Caco-2 (cell line): Measurements from ENCODE around the gene RYR1. TPM values are rescaled to one million over a fixed set of nuclear protein-coding genes. Genes with fewer than 3 reads are reported as not detected.
"Not testable (repeated sequence)": the region's sequence is repeated elsewhere in the genome, so short reads cannot be mapped to it uniquely, and the experiment has no call there.

Experiments used
- BruUV-seq: library from RNA; stranded (reverse); fragments of 400-500 nt; replicated peaks from 2 replicates; lab custom pipeline; 2021; lab: Mats Ljungman, UMichigan
- CTCF ChIA-PET: fragments of 300-600 bp; sonication (Branson Sonifier 250); formaldehyde crosslinking; loops from one replicate; lab custom pipeline; 2022; ENCODE audit warnings: antibody characterized with exemption; lab: Charles Lee
- POLR2A ChIA-PET: fragments of 300-600 bp; sonication (Branson Sonifier 250); formaldehyde crosslinking; loops from one replicate; lab custom pipeline; 2022; ENCODE audit warnings: antibody characterized with exemption; lab: Charles Lee
- DNase-seq, 2 experiments: peaks; one replicate each; pipeline versions ENCODE4 v3.0.0 to v3.0.0-alpha.2; 2020 to 2022
- H3K27me3 ChIP-seq: replicated peaks from 2 replicates; pipeline ENCODE4 v1.6.0; 2011; ENCODE audit warnings: low read length; ENCODE audit not compliant: control insufficient read depth, insufficient read depth
- H3K36me3 ChIP-seq: 2 replicates; pipeline ENCODE4 v1.5.1; 2011; ENCODE audit warnings: low read length; ENCODE audit not compliant: control insufficient read depth, insufficient read depth
- H3K4me1 ChIP-seq: fragments of 250-450 bp; sonication (Bioruptor Pico); 2 replicates; pipeline ENCODE4 v1.5.1; 2020; ENCODE audit warnings: mild to moderate bottlenecking
- H3K4me3 ChIP-seq: 2 replicates; pipeline ENCODE4 v1.5.1; 2011; ENCODE audit warnings: low read depth, mild to moderate bottlenecking, control low read depth, low read length
- H3K9me3 ChIP-seq: fragments of 250-450 bp; sonication (Bioruptor Pico); 2 replicates; pipeline ENCODE4 v1.5.1; 2020; ENCODE audit warnings: mild to moderate bottlenecking, moderate library complexity
- H3K27ac Mint-ChIP-seq: one replicate; pipeline ENCODE4 v1.8.0; 2022; ENCODE audit warnings: mixed read lengths; ENCODE audit not compliant: unreplicated experiment
- H3K27me3 Mint-ChIP-seq: one replicate; pipeline ENCODE4 v1.8.0; 2022; ENCODE audit warnings: mixed read lengths; ENCODE audit not compliant: insufficient read depth, unreplicated experiment
- H3K36me3 Mint-ChIP-seq: one replicate; pipeline ENCODE4 v1.8.0; 2022; ENCODE audit warnings: mild to moderate bottlenecking, mixed read lengths; ENCODE audit not compliant: insufficient read depth, unreplicated experiment
- H3K4me1 Mint-ChIP-seq: one replicate; pipeline ENCODE4 v1.8.0; 2022; ENCODE audit warnings: low read depth, mixed read lengths; ENCODE audit not compliant: unreplicated experiment
- H3K4me3 Mint-ChIP-seq: one replicate; pipeline ENCODE4 v1.8.0; 2022; ENCODE audit warnings: mild to moderate bottlenecking, moderate library complexity, mixed read lengths; ENCODE audit not compliant: unreplicated experiment
- H3K9me3 Mint-ChIP-seq: one replicate; pipeline ENCODE4 v1.8.0; 2022; ENCODE audit warnings: mixed read lengths; ENCODE audit not compliant: unreplicated experiment
- CTCF ChIP-seq, 2 experiments: fragments of 200-600 bp in 1 of 2; IDR thresholded peaks; 1 replicate in 1 of 2; 2 replicates in 1 of 2; pipeline versions ENCODE4 v1.5.1 to v1.8.0; 2011 to 2022; ENCODE audit warnings: antibody characterized with exemption in 1 of 2, control low read depth in 1 of 2, inconsistent platforms in 1 of 2, low read depth in 1 of 2, low read length in 1 of 2, mild to moderate bottlenecking in 1 of 2, moderate library complexity in 1 of 2; ENCODE audit not compliant: insufficient read depth in 1 of 2, severe bottlenecking in 1 of 2, unreplicated experiment in 1 of 2
- intact Hi-C: fragments of 100-400 bp; cut with micrococcal nuclease; formaldehyde crosslinking; loops from one replicate; pipeline ENCODE4 v1.10.0; 2022; ENCODE audit not compliant: unreplicated experiment
- total RNA-seq: library from RNA; stranded (reverse); gene quantifications from 2 replicates; pipeline ENCODE4 v1.2.3, GENCODE V29; 2022

The RYR1 gene
- total RNA-seq, 1 experiment from 2014 or later: 5.6 TPM

GRCh38 chr19:38405276-38405675, 28.2 kb upstream of the RYR1 start:
- TF ChIP-seq CTCF (IDR thresholded peaks at IDR 0.05; ENCODE audit: insufficient read depth in 1 of 2, low read depth in 1 of 2, low read length in 1 of 2, severe bottlenecking in 1 of 2, unreplicated experiment in 1 of 2): no peak
- no peaks in the 10 kb centered on the region for H3K9me3 Mint-ChIP-seq
- peaks cover 10% of the 10 kb centered on the region; the same call in 1 of the 2 replicates for H3K4me1 ChIP-seq
- H3K4me3 ChIP-seq: no peak overlapping the region
- no peaks in the 10 kb centered on the region for H3K27me3 Mint-ChIP-seq
- DNase-seq: no peak
- no peaks in the 10 kb centered on the region for H3K4me1 Mint-ChIP-seq
- CTCF ChIA-PET: interaction anchor here (0.6 to 1.6 kb wide), 2 partner anchors 8 to 332 kb away, joined by 3 to 6 read pairs; no protein-coding TSS in a partner anchor
- no TSS peak for BruUV-seq
- H3K9me3 ChIP-seq: no peaks in the 10 kb centered on the region
- POLR2A ChIA-PET: no interaction called here
- intact Hi-C loops: no loop called here
- peaks cover 30% of the 10 kb centered on the region for H3K36me3 Mint-ChIP-seq
- H3K27ac Mint-ChIP-seq: no peak overlapping the region
- no peaks in the 10 kb centered on the region for H3K27me3 ChIP-seq
- peak overlapping the region; percentile 32 for H3K4me3 Mint-ChIP-seq
- no peaks in the 10 kb centered on the region for H3K36me3 ChIP-seq

GRCh38 chr19:38409631-38410133, 23.8 kb upstream of the RYR1 start:
- Mint-ChIP-seq H3K27ac (peak overlapping the region; percentile 26), H3K27me3 (no peaks in the 10 kb centered on the region), H3K9me3 (no peaks in the 10 kb centered on the region), H3K4me3 (no peak overlapping the region), H3K4me1 (peaks cover 6% of the 10 kb centered on the region), H3K36me3 (peaks cover 14% of the 10 kb centered on the region)
- Histone ChIP-seq H3K9me3 (no peaks in the 10 kb centered on the region), H3K4me1 (peaks cover 17% of the 10 kb centered on the region), H3K4me3 (no peak overlapping the region), H3K27me3 (no peaks in the 10 kb centered on the region), H3K36me3 (no peaks in the 10 kb centered on the region)
- no TSS peak for BruUV-seq
- ChIA-PET POLR2A (no interaction called here), CTCF (no interaction called here)
- no peak for TF ChIP-seq CTCF (IDR thresholded peaks at IDR 0.05; ENCODE audit: insufficient read depth in 1 of 2, low read depth in 1 of 2, low read length in 1 of 2, severe bottlenecking in 1 of 2, unreplicated experiment in 1 of 2)
- intact Hi-C loops: no loop called here
- DNase-seq: no peak

- POLR2A ChIA-PET, H3K9me3 Mint-ChIP-seq, DNase-seq, H3K36me3 ChIP-seq, H3K27me3 ChIP-seq, H3K4me3 ChIP-seq, H3K27me3 Mint-ChIP-seq, H3K27ac Mint-ChIP-seq, intact Hi-C loops, H3K4me3 Mint-ChIP-seq, H3K9me3 ChIP-seq, H3K4me1 Mint-ChIP-seq, BruUV-seq: not testable (repeated sequence)
- peaks cover 17% of the 10 kb centered on the region for H3K4me1 ChIP-seq
- CTCF ChIA-PET: interaction anchor here (0.6 kb wide), 1 partner anchor 176 kb away, joined by 3 read pairs; no protein-coding TSS in a partner anchor
- peaks cover 14% of the 10 kb centered on the region for H3K36me3 Mint-ChIP-seq
Observed at GRCh38 chr19:38410407-38410806, 23.1 kb upstream of the RYR1 start.
